Stimulated activated CD8-positive, alpha-beta memory T cell treated with anti-CD3 and anti-CD28 coated beads, Interleukin-7, amount 100 ng/mL, for 48 hours (primary cell): ENCODE results near the gene PTPRK.

Experiments
- DNase-seq, 2 donors: peaks; one replicate each; pipeline ENCODE4 v3.0.0-alpha.2; 2020; ENCODE audit warnings: low read depth in 1 of 2; ENCODE audit errors: extremely low read depth in 1 of 2

Gene PTPRK

DNA sequence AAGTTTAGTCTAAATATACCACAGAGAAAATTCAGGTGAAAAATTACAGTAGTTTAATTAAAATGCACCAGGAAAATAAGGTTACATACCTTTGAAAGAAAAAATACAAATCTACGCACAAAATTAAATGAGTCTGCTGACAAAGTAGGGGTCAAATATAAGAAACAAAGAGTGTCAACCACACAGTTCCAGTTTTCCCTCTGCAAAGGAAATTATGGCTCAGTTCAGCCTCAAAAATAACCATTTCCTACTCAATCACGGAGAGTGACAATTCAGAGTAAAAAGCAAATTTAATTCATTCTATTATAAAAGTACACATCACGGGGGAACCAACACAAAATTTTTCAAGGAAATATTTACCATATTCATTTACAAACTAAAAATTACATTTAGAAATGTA is 124.8 kb downstream of the PTPRK start:
- no peak for DNase-seq

DNA sequence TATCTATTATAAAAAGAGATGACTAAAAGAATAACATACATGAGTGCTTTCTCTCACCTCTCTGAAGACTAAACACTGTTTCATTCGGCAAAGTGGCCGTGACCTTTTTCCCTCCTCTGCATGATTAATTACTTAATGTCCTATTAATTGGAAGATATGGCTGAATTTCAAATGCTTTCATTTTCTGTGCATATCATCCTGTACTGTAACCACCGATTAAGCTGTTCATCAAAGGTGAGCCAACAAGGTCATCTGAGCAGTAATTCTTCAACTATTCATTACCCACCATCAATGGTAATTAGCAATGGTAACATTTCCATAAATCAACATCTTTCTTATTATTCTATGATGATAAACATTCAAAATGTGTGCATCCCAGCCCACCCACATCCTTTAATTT is 125.2 kb downstream of the PTPRK start:
- no peak for DNase-seq

- DNase-seq: no peak
Measured at GRCh38 chr6:128394167-128394566, 126.2 kb downstream of the PTPRK start.

- no peak for DNase-seq
Measured at GRCh38 chr6:128389820-128390534, 130.4 kb downstream of the PTPRK start.

GRCh38 chr6:128388380-128388779 is 132.0 kb downstream of the PTPRK start:
- no peak for DNase-seq

DNA sequence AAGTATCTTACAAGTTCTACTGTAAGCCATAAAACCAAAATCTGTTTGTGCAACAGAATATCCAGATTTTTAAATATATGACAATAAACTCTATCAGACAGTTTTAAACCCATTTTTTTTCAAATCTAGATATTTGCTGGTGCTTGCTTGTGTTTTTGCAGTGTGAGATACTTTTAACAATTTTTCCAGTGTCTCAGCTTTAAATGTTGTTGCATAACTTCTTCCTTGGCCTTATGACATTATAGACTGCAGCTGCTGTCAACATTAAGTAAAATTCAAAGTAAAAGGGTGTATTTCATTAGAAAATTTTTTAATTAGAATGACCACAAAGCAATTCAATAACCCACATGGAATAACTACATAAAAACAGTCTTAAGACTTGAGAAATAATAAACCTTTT is 139.5 kb downstream of the PTPRK start:
- DNase-seq: no peak

- DNase-seq: no peak
Measured at GRCh38 chr6:128379577-128379976, 140.8 kb downstream of the PTPRK start.

- no peak for DNase-seq
Measured at GRCh38 chr6:128376952-128377503, 143.4 kb downstream of the PTPRK start.

DNA sequence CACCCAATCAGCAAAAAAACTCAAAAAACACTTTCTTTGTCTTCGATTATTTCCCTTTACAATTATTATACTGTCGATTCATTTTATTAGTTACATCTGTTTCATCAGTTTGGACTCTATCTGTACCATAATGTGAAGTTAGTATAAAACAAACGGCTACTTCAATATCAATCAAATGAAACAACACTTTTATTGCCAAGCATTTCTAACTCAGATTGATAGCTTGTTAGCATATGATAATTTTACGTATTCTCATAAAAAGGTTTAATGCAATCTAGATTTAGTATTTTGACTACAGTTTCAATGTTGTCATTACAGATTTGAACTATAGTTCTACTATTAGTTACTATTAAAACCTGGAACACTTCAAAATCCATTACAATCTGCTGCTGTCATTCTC is 149.3 kb downstream of the PTPRK start:
- DNase-seq: no peak

DNA sequence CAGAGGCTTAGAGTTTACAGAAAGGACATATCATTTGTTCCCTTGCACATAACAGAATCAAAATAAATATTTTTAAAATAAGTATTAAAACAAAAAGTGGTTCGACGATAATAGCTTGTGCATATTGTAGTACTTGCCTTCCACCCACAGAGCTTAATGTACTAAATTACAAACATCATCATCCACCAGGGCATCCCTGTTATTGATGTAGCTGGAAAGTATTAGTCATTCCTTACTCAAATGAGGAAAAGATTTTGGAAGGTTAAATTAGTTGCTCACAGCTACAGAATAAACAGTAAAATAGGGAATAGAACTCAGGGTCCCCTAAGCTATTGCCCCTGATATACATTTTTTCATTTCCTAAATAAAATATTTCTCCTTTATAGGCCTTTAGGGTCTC is 150.3 kb downstream of the PTPRK start:
- no peak for DNase-seq

DNA sequence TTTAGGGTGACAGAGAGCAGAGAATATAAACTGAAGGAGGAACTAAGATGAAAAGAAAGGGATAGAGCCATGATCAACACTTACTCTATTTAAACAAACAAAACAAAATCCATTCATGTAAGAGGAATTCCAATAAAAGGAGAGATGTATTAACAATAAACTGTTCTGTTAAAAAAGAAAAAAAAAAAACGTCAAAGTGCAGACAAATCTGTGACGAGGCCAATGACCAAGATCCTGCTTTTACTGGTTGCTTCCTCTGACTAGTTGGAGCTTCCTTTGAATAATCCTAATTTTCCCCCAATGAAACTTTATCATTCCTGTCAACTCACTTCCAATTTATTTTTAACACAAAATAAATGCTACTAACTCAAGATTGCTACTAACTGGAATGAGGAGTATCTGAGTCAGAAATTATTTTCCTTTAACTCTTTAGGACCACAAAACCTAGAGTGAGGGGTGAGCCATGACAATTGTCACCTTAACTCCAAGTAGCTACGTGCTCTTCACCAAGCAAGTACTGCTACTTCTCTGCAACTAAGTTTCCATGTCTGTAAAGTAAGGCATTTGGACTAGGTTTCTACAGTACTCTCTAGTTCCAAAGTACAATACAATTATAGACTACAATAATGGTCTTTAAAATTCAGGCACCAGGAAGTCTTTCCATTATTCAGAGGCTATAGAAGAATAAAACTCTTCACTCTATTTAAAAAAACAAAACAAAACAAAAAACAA is 152.0 kb downstream of the PTPRK start:
- DNase-seq: no peak

DNA sequence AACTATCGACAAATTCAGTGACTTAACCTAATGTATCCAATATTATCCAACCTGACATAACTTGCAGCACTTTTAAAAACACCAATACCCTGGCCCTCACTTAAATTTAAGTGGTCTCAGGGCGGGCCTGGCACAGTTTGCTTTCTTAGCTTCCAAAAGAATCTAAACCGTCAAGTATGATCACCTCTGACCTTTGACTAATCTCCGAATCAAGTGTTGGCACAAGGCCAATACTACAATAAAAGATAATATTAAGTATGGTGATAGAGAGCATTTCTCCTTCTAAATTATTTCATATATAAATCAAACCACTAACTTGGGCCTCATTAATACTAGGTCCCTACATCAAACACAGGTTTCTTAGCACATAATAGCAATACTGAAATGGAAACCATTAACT is 153.0 kb downstream of the PTPRK start:
- no peak for DNase-seq

GRCh38 chr6:128365520-128366160 is 154.8 kb downstream of the PTPRK start:
- no peak for DNase-seq

- DNase-seq: no peak
Measured at GRCh38 chr6:128364766-128365519, 155.5 kb downstream of the PTPRK start.

DNA sequence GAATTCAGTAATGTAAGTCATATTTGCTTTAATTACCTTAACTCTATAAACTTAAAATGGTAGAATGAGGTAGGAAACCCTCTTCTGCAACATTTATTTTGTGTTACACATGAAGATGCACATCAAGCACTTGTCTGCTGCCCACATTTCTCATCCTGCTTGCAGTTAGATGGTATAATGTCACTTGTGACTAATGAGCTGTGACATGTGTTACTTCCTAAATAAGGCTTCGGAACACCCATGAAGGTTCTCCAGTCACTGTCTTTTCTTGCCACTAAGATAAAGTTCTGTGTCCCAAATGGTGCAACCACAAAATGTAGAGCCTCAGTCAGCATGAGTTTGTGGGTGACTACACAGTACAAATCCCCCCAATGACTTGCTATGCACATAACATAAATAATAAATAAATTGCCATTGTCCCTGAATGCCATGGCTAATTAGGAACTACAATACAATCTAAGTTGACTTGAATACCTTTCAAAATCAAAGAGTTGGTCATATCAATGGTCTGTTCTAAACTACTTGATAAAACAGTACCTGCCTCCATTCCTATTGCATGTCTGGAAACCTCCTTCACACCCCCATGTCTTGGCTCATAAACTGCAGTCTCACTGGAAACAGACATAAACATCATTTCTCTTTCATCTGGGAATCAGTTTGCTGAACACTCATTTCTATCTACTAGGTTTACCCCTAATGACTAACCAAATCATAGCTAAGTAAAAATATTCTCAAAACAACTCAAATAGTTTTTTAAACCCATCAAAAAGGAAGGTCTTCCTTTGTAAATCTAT is 157.2 kb downstream of the PTPRK start:
- DNase-seq: no peak

DNA sequence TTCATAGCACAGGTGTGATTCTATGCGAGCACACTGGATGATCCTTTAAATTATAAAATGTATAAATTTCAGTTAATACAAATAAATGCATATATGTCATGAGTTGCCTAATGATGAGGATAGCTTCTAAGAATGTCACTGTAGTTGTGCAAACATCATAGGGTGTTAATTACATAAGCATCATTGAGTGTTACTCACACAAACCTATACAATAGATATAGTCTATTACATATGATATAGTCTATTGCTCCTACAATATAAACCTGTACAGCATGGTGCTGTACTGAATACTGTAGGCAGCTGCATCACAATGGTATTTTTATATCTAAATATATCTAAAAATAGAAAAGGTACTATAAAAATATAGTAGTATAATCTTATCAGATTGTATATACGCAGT is 159.0 kb downstream of the PTPRK start:
- no peak for DNase-seq

DNA sequence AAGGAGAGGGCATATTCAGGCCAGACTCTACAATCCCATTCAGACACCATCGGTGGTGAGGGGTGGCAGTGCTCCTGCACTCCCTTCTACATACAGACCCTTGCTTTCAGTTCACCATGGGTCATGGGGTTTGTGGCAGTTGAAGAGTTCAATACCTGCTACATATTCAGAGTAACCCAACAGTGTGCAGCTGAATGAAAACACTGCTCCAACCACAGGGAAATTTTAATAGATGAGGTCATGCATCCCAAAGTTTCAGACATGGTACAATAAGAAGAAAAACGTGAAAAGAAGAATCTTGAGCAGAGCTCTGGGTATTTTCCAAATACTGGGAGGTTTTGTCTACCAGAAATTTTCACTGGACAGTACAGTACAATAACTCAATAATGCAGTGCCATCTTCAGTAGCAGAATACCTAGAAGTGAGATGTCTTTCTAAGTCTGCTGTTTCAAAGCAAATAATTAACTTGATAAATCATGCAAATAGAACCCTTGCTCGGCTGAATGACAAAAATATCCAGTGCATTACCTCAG is 162.1 kb downstream of the PTPRK start:
- no peak for DNase-seq

GRCh38 chr6:128357392-128358130 is 162.8 kb downstream of the PTPRK start:
- DNase-seq: no peak

- no peak for DNase-seq
Measured at GRCh38 chr6:128352366-128352765, 168.0 kb downstream of the PTPRK start.

DNA sequence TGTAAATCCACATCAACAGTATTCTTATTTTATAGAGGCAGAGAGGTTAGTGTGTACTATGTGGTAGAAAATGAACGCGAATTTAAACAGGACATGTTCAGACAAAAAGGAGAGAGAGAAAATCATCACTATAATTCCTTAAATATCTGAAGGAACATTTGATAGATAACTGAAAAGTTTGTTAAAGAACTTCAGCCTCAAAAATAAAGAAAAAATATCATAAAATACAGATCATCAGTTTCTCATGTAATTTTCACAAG is 169.2 kb downstream of the PTPRK start:
- no peak for DNase-seq
